ENCODE results near the gene CCDC172.

DNA sequence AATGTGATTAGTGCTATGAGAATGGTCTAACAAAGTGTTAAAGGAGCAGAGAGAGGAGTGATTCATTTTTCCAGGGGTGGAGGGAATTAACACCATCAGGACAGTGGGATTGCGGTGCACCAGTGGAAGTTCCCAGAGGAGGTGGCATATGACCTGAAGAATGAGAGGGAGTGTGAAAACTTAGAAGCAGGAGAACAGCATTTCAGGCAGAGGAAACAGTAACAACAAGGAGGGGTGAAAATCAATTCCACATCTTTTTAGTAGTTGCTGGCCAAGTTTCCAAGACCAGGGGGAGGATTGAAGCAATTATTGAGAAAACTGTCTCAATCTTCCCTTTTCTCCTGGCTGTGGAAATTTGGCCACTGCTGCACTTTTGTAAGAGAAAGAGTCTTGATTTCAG, 23.7 kb upstream of the CCDC172 start:
- TF ChIP-seq POLR2A (IDR thresholded peaks at IDR 0.05; ENCODE audit: low read depth) (no peak), POLR2AphosphoS5 (IDR thresholded peaks at IDR 0.05) (no peak), EP300 (IDR thresholded peaks at IDR 0.05) (no peak)
- TF ChIP-seq, protein P1, sequence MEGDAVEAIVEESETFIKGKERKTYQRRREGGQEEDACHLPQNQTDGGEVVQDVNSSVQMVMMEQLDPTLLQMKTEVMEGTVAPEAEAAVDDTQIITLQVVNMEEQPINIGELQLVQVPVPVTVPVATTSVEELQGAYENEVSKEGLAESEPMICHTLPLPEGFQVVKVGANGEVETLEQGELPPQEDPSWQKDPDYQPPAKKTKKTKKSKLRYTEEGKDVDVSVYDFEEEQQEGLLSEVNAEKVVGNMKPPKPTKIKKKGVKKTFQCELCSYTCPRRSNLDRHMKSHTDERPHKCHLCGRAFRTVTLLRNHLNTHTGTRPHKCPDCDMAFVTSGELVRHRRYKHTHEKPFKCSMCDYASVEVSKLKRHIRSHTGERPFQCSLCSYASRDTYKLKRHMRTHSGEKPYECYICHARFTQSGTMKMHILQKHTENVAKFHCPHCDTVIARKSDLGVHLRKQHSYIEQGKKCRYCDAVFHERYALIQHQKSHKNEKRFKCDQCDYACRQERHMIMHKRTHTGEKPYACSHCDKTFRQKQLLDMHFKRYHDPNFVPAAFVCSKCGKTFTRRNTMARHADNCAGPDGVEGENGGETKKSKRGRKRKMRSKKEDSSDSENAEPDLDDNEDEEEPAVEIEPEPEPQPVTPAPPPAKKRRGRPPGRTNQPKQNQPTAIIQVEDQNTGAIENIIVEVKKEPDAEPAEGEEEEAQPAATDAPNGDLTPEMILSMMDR (IDR thresholded peaks at IDR 0.05), result no peak
